Measurements from ENCODE around the gene ERBB3. TPM values are rescaled to one million over a fixed set of nuclear protein-coding genes. Genes with fewer than 3 reads are reported as not detected.

ERBB3 gene
- total RNA-seq, 4 donors from 2014 or later: 0.77 to 29.0 (median 6.5) TPM

DNA sequence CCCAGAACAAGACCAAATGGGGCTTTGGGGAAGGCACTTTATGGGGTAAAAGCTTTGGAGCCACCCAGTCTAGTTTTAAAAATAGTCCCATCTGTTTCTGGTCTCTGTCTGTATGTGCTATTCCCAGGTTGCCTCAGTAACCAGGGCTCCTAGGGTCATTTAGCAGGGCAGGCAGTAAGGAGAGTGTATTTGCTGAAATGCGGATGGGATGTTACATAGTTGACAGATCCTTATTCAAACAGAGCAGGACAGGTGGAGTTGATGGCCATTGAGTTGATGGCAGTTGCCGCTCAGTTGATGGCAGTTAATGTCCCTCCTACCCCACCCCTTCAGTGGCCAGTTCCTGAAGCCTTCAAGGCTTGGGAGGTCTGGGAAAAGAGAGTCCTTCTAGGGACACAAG, 42.7 kb downstream of the ERBB3 start:
- intact Hi-C loops (cut with DNase I; ENCODE audit: low total_unique reads): no loop called here
- Histone ChIP-seq H3K4me3 (no peak overlapping the region), H3K4me1 (peaks cover 13 to 20% of the 10 kb centered on the region in 2 donors), H3K27ac (peak overlapping the region in 1 of 2 donors; percentile 30), H3K27me3 (no peaks in the 10 kb centered on the region), H3K36me3 (no peaks in the 10 kb centered on the region), H3K9me3 (no peaks in the 10 kb centered on the region)
- no peak for DNase-seq
- no peak for TF ChIP-seq POLR2A (IDR thresholded peaks at IDR 0.05)
- TF ChIP-seq, protein P1, sequence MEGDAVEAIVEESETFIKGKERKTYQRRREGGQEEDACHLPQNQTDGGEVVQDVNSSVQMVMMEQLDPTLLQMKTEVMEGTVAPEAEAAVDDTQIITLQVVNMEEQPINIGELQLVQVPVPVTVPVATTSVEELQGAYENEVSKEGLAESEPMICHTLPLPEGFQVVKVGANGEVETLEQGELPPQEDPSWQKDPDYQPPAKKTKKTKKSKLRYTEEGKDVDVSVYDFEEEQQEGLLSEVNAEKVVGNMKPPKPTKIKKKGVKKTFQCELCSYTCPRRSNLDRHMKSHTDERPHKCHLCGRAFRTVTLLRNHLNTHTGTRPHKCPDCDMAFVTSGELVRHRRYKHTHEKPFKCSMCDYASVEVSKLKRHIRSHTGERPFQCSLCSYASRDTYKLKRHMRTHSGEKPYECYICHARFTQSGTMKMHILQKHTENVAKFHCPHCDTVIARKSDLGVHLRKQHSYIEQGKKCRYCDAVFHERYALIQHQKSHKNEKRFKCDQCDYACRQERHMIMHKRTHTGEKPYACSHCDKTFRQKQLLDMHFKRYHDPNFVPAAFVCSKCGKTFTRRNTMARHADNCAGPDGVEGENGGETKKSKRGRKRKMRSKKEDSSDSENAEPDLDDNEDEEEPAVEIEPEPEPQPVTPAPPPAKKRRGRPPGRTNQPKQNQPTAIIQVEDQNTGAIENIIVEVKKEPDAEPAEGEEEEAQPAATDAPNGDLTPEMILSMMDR (IDR thresholded peaks at IDR 0.05): no peak

DNA sequence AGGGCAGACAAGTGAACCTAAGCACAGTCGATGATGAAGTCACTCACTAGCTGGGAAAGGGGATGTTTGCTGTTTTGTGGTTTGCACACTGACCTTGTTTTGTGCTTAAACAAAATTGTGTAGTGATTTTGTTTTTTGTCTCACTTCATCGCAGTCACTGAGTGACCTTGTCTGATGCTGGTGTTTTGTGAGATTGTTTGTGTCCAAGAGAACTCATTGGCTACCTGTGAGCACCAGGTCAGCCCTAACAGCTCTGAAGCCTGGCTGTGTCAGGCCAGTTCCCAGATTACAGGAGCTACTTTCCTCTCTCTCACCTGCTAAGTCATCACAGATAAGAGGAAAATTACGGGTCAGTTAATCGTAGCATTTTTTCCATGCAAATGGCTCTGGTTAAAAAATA, 44.2 kb downstream of the ERBB3 start:
- Histone ChIP-seq H3K27ac (peak overlapping the region in 1 of 2 donors; percentile 89), H3K27me3 (no peaks in the 10 kb centered on the region), H3K36me3 (no peaks in the 10 kb centered on the region), H3K9me3 (no peaks in the 10 kb centered on the region), H3K4me3 (no peak overlapping the region), H3K4me1 (peaks cover 10 to 13% of the 10 kb centered on the region in 2 donors)
- no peak for TF ChIP-seq POLR2A (IDR thresholded peaks at IDR 0.05)
- TF ChIP-seq, protein P1 (IDR thresholded peaks at IDR 0.05): no peak
- intact Hi-C loops (cut with DNase I; ENCODE audit: low total_unique reads): no loop called here
- no peak for DNase-seq

DNA sequence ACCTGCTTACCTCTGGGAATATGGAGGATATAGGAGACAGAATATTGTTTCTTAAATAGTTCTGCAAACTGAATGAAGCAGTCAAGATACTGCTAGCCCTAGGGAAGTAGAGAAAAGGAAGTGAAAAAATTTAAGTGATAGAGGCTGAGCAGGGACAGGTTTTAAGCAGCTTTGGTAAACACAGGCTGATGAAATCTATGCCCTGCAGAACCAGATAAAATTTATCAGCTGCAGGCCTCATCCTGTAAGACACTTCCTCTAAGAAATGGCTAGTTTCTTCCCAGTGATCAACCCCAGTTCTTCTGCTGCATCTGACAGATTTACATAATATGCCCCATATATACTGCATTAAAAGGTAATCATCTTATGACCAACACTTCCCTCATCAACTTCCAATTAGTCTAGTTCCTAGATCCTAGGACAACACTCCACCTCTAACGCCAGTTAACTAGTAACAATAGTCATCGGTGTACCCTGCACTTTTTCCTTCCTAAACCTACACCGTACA, 46.8 kb downstream of the ERBB3 start:
- TF ChIP-seq, protein P1 (IDR thresholded peaks at IDR 0.05): no peak
- TF ChIP-seq POLR2A (IDR thresholded peaks at IDR 0.05): no peak
- Histone ChIP-seq H3K27ac (peak overlapping the region; percentile 88 to 89), H3K4me3 (no peak overlapping the region), H3K9me3 (no peaks in the 10 kb centered on the region), H3K27me3 (no peaks in the 10 kb centered on the region), H3K4me1 (peaks cover 8 to 10% of the 10 kb centered on the region in 2 donors), H3K36me3 (no peaks in the 10 kb centered on the region)
- DNase-seq: no peak
- intact Hi-C loops (cut with DNase I; ENCODE audit: low total_unique reads): loop anchor here (5.0 kb wide), 1 partner anchor 36 kb away; no protein-coding TSS in a partner anchor

DNA sequence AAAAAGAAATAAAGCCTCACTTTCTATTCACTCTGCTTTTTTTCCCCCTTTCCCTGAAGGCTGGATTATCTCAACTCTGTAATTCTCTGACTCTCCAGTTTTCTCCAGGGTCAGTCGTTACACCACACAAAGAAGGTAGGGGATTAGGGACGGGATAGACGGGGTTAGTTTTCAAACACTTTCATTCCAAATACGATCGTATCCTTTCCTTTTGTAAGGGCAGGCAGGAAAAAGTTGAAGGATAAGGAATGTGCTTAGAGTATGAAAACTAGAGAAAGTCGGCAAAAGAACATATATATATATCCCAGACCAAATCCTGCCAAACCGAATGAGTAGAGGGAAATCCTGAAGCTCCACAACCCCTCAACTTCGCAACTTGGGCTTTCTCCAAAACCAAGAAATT, 47.5 kb downstream of the ERBB3 start:
- no peaks in the 10 kb centered on the region for H3K36me3 ChIP-seq
- no peak for DNase-seq
- intact Hi-C loops (cut with DNase I; ENCODE audit: low total_unique reads): loop anchor here (5.0 kb wide), 1 partner anchor 35 kb away; no protein-coding TSS in a partner anchor
- H3K4me1 ChIP-seq: peaks cover 8 to 10% of the 10 kb centered on the region in 2 donors
- TF ChIP-seq, protein P1 (IDR thresholded peaks at IDR 0.05): peak in 1 of 4 experiments; percentile 12
- peak in 1 of 2 donors; percentile 75 for TF ChIP-seq POLR2A (IDR thresholded peaks at IDR 0.05)
- H3K27ac ChIP-seq: peak overlapping the region; percentile 88 to 89
- H3K4me3 ChIP-seq: peak overlapping the region; percentile 10 to 36
- H3K27me3 ChIP-seq: no peaks in the 10 kb centered on the region
- H3K9me3 ChIP-seq: no peaks in the 10 kb centered on the region

DNA sequence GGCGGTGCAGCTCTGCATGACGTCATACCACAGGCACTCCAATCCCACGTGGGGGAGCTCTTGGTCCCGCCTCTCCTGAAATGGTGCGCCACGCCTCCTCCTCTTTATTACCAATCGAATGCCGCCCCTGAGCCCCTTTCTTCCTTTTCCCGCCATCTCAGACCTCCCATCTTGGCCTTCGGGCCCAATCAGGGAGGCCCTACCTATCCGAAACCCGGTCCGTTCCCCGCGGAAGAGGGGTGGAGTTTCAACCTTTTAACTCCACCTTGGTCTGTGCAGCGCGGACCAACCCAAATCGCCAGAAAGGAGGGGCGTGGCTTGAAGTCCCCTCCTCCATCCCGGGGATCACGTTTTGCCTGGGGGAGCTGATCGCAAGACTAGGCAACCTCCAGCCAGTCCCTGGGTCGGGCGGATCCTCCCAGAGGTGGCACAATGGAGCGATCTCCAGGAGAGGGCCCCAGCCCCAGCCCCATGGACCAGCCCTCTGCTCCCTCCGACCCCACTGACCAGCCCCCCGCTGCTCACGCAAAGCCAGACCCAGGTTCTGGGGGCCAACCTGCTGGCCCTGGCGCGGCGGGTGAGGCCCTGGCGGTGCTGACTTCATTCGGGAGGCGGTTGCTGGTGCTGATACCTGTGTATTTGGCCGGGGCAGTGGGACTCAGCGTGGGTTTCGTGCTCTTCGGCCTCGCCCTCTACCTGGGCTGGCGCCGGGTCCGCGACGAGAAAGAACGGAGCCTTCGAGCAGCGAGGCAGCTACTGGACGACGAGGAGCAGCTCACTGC, 48.1 kb downstream of the ERBB3 start, which contains the start of gene ESYT1:
TSS of gene ESYT1 (plus strand) at position 380 of the 782 bp plus-strand sequence. CDS start at position 433, 53 bp downstream.
- TF ChIP-seq, protein P1 (IDR thresholded peaks at IDR 0.05): peak in 1 of 4 experiments; percentile 39
- TF ChIP-seq POLR2A (IDR thresholded peaks at IDR 0.05): peak; percentile 97 to 99

More for the DNA sequence above, 48.1 kb downstream of the ERBB3 start, which contains the start of gene ESYT1:
- Histone ChIP-seq H3K4me1 (peaks cover 8 to 10% of the 10 kb centered on the region in 2 donors), H3K27me3 (no peaks in the 10 kb centered on the region), H3K27ac (peak within 1 kb of the TSS; percentile 89 to 91), H3K4me3 (peak within 1 kb of the TSS; percentile 56 to 95), H3K36me3 (no peaks in the 10 kb centered on the region), H3K9me3 (no peaks in the 10 kb centered on the region)
- intact Hi-C loops (cut with DNase I; ENCODE audit: low total_unique reads): loop anchor here (5.0 kb wide), 1 partner anchor 34 kb away; no protein-coding TSS in a partner anchor
- DNase-seq: peak; percentile 98 to 100
